A172 (cell line): ENCODE measurements around the gene SLC26A9. TPM values are rescaled to one million over a fixed set of nuclear protein-coding genes. Genes with fewer than 3 reads are reported as not detected.
"Not testable (repeated sequence)": the region's sequence is repeated elsewhere in the genome, so short reads cannot be mapped to it uniquely, and the experiment has no call there.

Experiments used
- DNase-seq: peaks from one replicate; pipeline ENCODE4 v3.0.0-alpha.2; 2015; ENCODE audit warnings: low spot score
- total RNA-seq: library from RNA; depleted of rRNA; stranded (reverse); fragments of >200 nt; shearing (Covaris generic); gene quantifications from 2 replicates; pipeline ENCODE4 v1.2.3, GENCODE V29; 2014; rRNA removed

SLC26A9 gene
- total RNA-seq, 1 experiment from 2014 or later = not detected

DNA sequence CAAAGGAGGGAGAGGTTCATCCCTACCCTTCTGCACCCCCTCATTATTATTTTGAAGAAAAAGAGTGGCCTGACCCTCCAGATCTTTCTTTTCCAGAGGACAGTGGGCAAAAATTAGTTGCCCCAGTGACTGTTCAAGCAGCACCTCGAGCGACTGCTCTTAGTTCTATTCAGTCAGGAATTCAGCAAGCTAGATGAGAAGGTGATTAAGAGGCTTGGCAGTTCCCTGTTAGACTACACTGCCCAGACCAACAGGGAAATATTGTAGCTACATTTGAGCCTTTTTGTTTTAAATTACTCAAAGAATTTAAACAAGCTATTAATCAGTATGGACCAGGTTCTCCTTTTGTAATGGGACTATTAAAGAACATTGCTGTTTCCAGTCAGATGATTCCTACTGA, 51.8 kb downstream of the SLC26A9 start:
- DNase-seq = not testable (repeated sequence)

DNA sequence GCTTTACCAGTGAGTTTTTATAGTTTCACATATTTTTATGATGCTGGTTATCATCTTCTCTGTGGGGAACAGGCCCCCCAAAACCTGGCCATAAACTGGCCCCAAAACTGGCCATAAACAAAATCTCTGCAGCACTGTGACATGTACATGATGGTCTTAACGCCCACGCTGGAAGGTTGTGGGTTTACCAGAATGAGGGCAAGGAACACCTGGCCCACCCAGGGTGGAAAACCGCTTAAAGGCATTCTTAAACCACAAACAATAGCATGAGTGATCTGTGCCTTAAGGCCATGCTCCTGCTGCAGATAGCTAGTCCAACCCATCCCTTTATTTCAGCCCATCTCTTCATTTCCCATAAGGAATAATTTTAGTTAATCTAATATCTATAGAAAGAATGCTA, 52.6 kb downstream of the SLC26A9 start:
- peak; percentile 31 for DNase-seq

- DNase-seq = peak; percentile 96
These were observed 53.5 kb downstream of the SLC26A9 start for GRCh38 chr1:205889706-205890105.

- DNase-seq = not testable (repeated sequence)
These were observed 54.2 kb downstream of the SLC26A9 start for GRCh38 chr1:205889006-205889405.

DNA sequence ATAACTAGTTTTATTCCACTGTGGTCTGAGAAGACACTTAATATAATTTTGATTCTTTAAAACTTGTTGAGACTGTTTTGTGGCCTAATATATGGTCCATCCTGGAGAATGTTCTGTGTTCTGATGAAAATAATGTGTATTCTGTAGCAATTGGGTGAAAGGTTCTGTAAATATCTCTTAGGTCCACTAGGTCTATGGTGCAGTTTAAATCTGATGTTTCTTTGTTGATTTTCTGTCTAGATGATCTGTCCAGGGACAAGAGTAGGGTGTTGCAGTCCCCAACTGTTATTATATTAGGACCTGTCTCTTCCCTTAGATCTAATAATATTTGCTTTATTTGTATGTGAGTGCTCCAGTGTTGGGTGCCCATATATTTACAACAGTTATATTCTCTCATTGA, 59.5 kb downstream of the SLC26A9 start:
- DNase-seq = no peak

GRCh38 chr1:205880923-205881322, 62.3 kb downstream of the SLC26A9 start:
- DNase-seq = no peak

GRCh38 chr1:205879974-205880373, 63.3 kb downstream of the SLC26A9 start:
- DNase-seq = no peak

- DNase-seq = no peak
These were observed 65.2 kb downstream of the SLC26A9 start for GRCh38 chr1:205878026-205878425.

GRCh38 chr1:205873148-205873547, 70.1 kb downstream of the SLC26A9 start:
- DNase-seq = not testable (repeated sequence)

- DNase-seq = no peak
These were observed 73.0 kb downstream of the SLC26A9 start for GRCh38 chr1:205870236-205870635.

Other genes starting within 250 kb of the SLC26A9 start
- gene NUCKS1, start 193.3 kb downstream of the SLC26A9 start, total RNA-seq = 323 and 355 TPM in 2 replicates
- 29.8 and 33.3 TPM in 2 replicates for gene RAB29, start 168.0 kb downstream of the SLC26A9 start, total RNA-seq
- 19.2 and 28.6 TPM in 2 replicates for gene SLC41A1, start 130.3 kb downstream of the SLC26A9 start, total RNA-seq
- gene PM20D1, start 93.3 kb downstream of the SLC26A9 start, total RNA-seq = not detected in 2 replicates
- 0.29 TPM in 2 replicates for gene RAB7B, start 59.9 kb upstream of the SLC26A9 start, total RNA-seq
- not detected in 2 replicates for gene CTSE, start 80.4 kb upstream of the SLC26A9 start, total RNA-seq
- gene RHEX, start 109.7 kb upstream of the SLC26A9 start, total RNA-seq = not detected in 2 replicates
- not detected in 2 replicates for gene AVPR1B, start 173.9 kb upstream of the SLC26A9 start, total RNA-seq